NCI-H2107 treated with DMSO at 0.1 percent for 48 hours (cell line): ENCODE results near the gene CNKSR2.

Experiments
- DNase-seq: peaks from one replicate; lab custom pipeline; 2025; ENCODE audit not compliant: unreplicated experiment; lab: John Stamatoyannopoulos, UW

CNKSR2 gene

GRCh38 chrX:21374163-21374993 lies at the start of gene CNKSR2:
Gene CNKSR2 (plus strand): TSS chrX:21374418. CDS start chrX:21374898, 480 bp downstream.
- peak; percentile 69 for DNase-seq

- no peak for DNase-seq
Measured at GRCh38 chrX:21354725-21355124, 19.5 kb upstream of the CNKSR2 start.

GRCh38 chrX:21355831-21356230 lies 18.4 kb upstream of the CNKSR2 start:
- no peak for DNase-seq

- DNase-seq: no peak
Measured at GRCh38 chrX:21369613-21370012, 4.6 kb upstream of the CNKSR2 start.

- DNase-seq: no peak
Measured at GRCh38 chrX:21373001-21373400, 1.2 kb upstream of the CNKSR2 start.

GRCh38 chrX:21373637-21374162 lies 518 bp upstream of the CNKSR2 start:
- DNase-seq: peak; percentile 16

- no peak for DNase-seq
Measured at GRCh38 chrX:21374994-21375707, 933 bp downstream of the CNKSR2 start.

- DNase-seq: peak; percentile 33
Measured at GRCh38 chrX:21375708-21376009, 1.4 kb downstream of the CNKSR2 start.

GRCh38 chrX:21376636-21377035 lies 2.4 kb downstream of the CNKSR2 start:
- DNase-seq: no peak

- DNase-seq: no peak
Measured at GRCh38 chrX:21379991-21380390, 5.8 kb downstream of the CNKSR2 start.

- no peak for DNase-seq
Measured at GRCh38 chrX:21382715-21383114, 8.5 kb downstream of the CNKSR2 start.

GRCh38 chrX:21383546-21383945 lies 9.3 kb downstream of the CNKSR2 start:
- no peak for DNase-seq

GRCh38 chrX:21384178-21384577 lies 10.0 kb downstream of the CNKSR2 start:
- no peak for DNase-seq

GRCh38 chrX:21394792-21395191 lies 20.6 kb downstream of the CNKSR2 start:
- DNase-seq: no peak

- DNase-seq: no peak
Measured at GRCh38 chrX:21398426-21398825, 24.2 kb downstream of the CNKSR2 start.

- no peak for DNase-seq
Measured at GRCh38 chrX:21400408-21401121, 26.3 kb downstream of the CNKSR2 start.

- DNase-seq: peak; percentile 59
Measured at GRCh38 chrX:21408307-21408706, 34.1 kb downstream of the CNKSR2 start.

GRCh38 chrX:21408788-21409187 lies 34.6 kb downstream of the CNKSR2 start:
- no peak for DNase-seq

GRCh38 chrX:21412029-21412428 lies 37.8 kb downstream of the CNKSR2 start:
- DNase-seq: no peak

GRCh38 chrX:21412883-21413282 lies 38.7 kb downstream of the CNKSR2 start:
- DNase-seq: no peak

- no peak for DNase-seq
Measured at GRCh38 chrX:21427086-21427485, 52.9 kb downstream of the CNKSR2 start.

GRCh38 chrX:21437036-21437435 lies 62.8 kb downstream of the CNKSR2 start:
- DNase-seq: no peak
